B cell (primary cell): Measurements from ENCODE around the gene KLK1. TPM values are rescaled to one million over a fixed set of nuclear protein-coding genes. Genes with fewer than 3 reads are reported as not detected.

Experiments used
- ATAC-seq: fragments of 200-7000 bp; cut with Tn5 transposase; one replicate; pipeline ENCODE4 v1.10.0; 2021; ENCODE audit warnings: low read depth, mild to moderate bottlenecking, moderate number of reproducible peaks, moderate library complexity
- CTCF ChIA-PET: fragments of 350-600 bp; sonication (Branson Sonifier 250); formaldehyde crosslinking; loops from one replicate; lab custom pipeline; 2021; ENCODE audit warnings: antibody characterized with exemption, inconsistent platforms; lab: Charles Lee
- POLR2A ChIA-PET: fragments of 350-600 bp; sonication (Branson Sonifier 250); formaldehyde crosslinking; loops from one replicate; lab custom pipeline; 2021; ENCODE audit warnings: antibody characterized with exemption; lab: Charles Lee
- DNase-seq: peaks from one replicate; pipeline ENCODE4 v3.0.0; 2013
- H2AFZ ChIP-seq: 2 replicates; pipeline ENCODE4 v1.6.1; 2012; ENCODE audit warnings: mild to moderate bottlenecking, low read depth, low read length; ENCODE audit not compliant: insufficient read depth, poor library complexity, severe bottlenecking
- H3K27ac ChIP-seq, 2 donors: 1 replicate in 1 of 2; 2 replicates in 1 of 2; pipeline ENCODE4 v1.5.1; 2012 to 2013; ENCODE audit warnings: low read length in 2 of 2, mild to moderate bottlenecking in 2 of 2, moderate library complexity in 1 of 2
- H3K27me3 ChIP-seq, 4 experiments: fragments of 200-600 bp in 1 of 4; sonication (generic) in 1 of 4; replicated peaks in 1 of 4; 1 replicate in 2 of 4; 2 replicates in 2 of 4; pipeline versions ENCODE4 v1.6.1 to v1.7.0; 2013 to 2016; ENCODE audit warnings: low read length in 3 of 4, mild to moderate bottlenecking in 2 of 4, mixed read lengths in 1 of 4, moderate library complexity in 1 of 4; ENCODE audit not compliant: insufficient read depth in 4 of 4, control insufficient read depth in 3 of 4; ENCODE audit errors: control extremely low read depth in 1 of 4
- H3K36me3 ChIP-seq, 2 experiments: replicated peaks in 1 of 2; 1 replicate in 1 of 2; 2 replicates in 1 of 2; pipeline versions ENCODE4 v1.6.1 to v1.7.1; 2013; ENCODE audit warnings: low read length in 1 of 2; ENCODE audit not compliant: insufficient read depth in 2 of 2, control insufficient read depth in 1 of 2; ENCODE audit errors: control extremely low read depth in 1 of 2, extremely low read depth in 1 of 2
- H3K4me1 ChIP-seq, 2 donors: fragments of 200-600 bp in 1 of 2; sonication (generic) in 1 of 2; 1 replicate in 1 of 2; 2 replicates in 1 of 2; pipeline versions ENCODE4 v1.5.1 to v1.6.1; 2013 to 2017; ENCODE audit warnings: low read length in 2 of 2; ENCODE audit not compliant: control insufficient read depth in 2 of 2, insufficient read depth in 2 of 2
- H3K4me2 ChIP-seq: replicated peaks from 2 replicates; pipeline ENCODE3; 2012; ENCODE audit warnings: mild to moderate bottlenecking, low read depth, low read length; ENCODE audit not compliant: poor library complexity, severe bottlenecking
- H3K4me3 ChIP-seq, 5 experiments: fragments of 200-600 bp in 1 of 5; sonication (generic) in 1 of 5; 1 replicate in 3 of 5; 2 replicates in 2 of 5; pipeline versions ENCODE4 v1.5.1 to v1.7.0; 2011 to 2016; ENCODE audit warnings: low read length in 4 of 5, mild to moderate bottlenecking in 4 of 5, low read depth in 2 of 5, control low read depth in 1 of 5, moderate library complexity in 1 of 5; ENCODE audit not compliant: insufficient read depth in 1 of 5; ENCODE audit errors: control extremely low read depth in 1 of 5, extremely low read depth in 1 of 5
- H3K79me2 ChIP-seq: fragments of 200-600 bp; sonication (generic); one replicate; pipeline ENCODE4 v1.6.0; 2016; ENCODE audit warnings: low read length; ENCODE audit not compliant: control insufficient read depth, insufficient read depth
- H3K9ac ChIP-seq: fragments of 200-600 bp; sonication (generic); 2 replicates; pipeline ENCODE4 v1.6.1; 2017; ENCODE audit warnings: mild to moderate bottlenecking, low read length, moderate library complexity
- H3K9me3 ChIP-seq, 3 donors: one replicate each; pipeline versions ENCODE4 v1.6.1 to v1.7.1; 2013; ENCODE audit warnings: low read length in 2 of 3; ENCODE audit not compliant: control insufficient read depth in 2 of 3, insufficient read depth in 1 of 3; ENCODE audit errors: control extremely low read depth in 1 of 3
- H4K20me1 ChIP-seq: 2 replicates; pipeline ENCODE4 v1.6.0; 2012; ENCODE audit warnings: mild to moderate bottlenecking, low read length; ENCODE audit not compliant: insufficient read depth, control insufficient read depth, poor library complexity, severe bottlenecking
- H3K27ac Mint-ChIP-seq: one replicate; pipeline ENCODE4 v1.8.0; 2021; ENCODE audit warnings: mixed read lengths
- H3K27me3 Mint-ChIP-seq: one replicate; pipeline ENCODE4 v1.8.0; 2021; ENCODE audit warnings: mixed read lengths
- H3K4me1 Mint-ChIP-seq: one replicate; pipeline ENCODE4 v1.8.0; 2021; ENCODE audit warnings: mixed read lengths
- H3K4me3 Mint-ChIP-seq: one replicate; pipeline ENCODE4 v1.8.0; 2021; ENCODE audit warnings: mixed read lengths
- H3K9me3 Mint-ChIP-seq: one replicate; pipeline ENCODE4 v1.8.0; 2022; ENCODE audit warnings: mixed read lengths; ENCODE audit not compliant: insufficient read depth
- EZH2 ChIP-seq: IDR thresholded peaks from 2 replicates; pipeline ENCODE4 v1.6.1; 2012; ENCODE audit warnings: borderline replicate concordance, low read depth, mild to moderate bottlenecking, moderate library complexity, low read length; ENCODE audit not compliant: insufficient read depth, poor library complexity, severe bottlenecking
- WGBS: methylation state at CpG from one replicate; pipeline ENCODE4 v1.1.5; 2013; ENCODE audit warnings: missing lambda C conversion rate; ENCODE audit not compliant: insufficient coverage; 5-methylcytosine and 5-hydroxymethylcytosine counted together
- intact Hi-C: fragments of 100-400 bp; cut with micrococcal nuclease; formaldehyde crosslinking; loops from one replicate; pipeline ENCODE4 v1.10.0; 2022
- polyA plus RNA-seq: library from polyadenylated mRNA; depleted of rRNA; stranded (reverse); fragments of >200 nt; gene quantifications from 2 replicates; pipeline ENCODE4 v1.2.3, GENCODE V29; 2012
- total RNA-seq, 2 donors: library from RNA; stranded (reverse); fragments of 120-200 nt in 1 of 2; gene quantifications; 1 replicate in 1 of 2; 2 replicates in 1 of 2; pipeline versions ENCODE4 v1.2.3 to v1.2.4, GENCODE V29; 2013 to 2022
- TF ChIP-seq, protein P1 (sequence below): fragments of 200-600 bp; IDR thresholded peaks from one replicate; pipeline ENCODE4 v1.8.0; 2022; ENCODE audit warnings: antibody characterized with exemption, mild to moderate bottlenecking

KLK1 gene
- total and polyA plus RNA-seq, 2 donors (not counting 1 experiment from before 2014, with no cell fraction given), result 9.5 to 15.2 TPM

DNA sequence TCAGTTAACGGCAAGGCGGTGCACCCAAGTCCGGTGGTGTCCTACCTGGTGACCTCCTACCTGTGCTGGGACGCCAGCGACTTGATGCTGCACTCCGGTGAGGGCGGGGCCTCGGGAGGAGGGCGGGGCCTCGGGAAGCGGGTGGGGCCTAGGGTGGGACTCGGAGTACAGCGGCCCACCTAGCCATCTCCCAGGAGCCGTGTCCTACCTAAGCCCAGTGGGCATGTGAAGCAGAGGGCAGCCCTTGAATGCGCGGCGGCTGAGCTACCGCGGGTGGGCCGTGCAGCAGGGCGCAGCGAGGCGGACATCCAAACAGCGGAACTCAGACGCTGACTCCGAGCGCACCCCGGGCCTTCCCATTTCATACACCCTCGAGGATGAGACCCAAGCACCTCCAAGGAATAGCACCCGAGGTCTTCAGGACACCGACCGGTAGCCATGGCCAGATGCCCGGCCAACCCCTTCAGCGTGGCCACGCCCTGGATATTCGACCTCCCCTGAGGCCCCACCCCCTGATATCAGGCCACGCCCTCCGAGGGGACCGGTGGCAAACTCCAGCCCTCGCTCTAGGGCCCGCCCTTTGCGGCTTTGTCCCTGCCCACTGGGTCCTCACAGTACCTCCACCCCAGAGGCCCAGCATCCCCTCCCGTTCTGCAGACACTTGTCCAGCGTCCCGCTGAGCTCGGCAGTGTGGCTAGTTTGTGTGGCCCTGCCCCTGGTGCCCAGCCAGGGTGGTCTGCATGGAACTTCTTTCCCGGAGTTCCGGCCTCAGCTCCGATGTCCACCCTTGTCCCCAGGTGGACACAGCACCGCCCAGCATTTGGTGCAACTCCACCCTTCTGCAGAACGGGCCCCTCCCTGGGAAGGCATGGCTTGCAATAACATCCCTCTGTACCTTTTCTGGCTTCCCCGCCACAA, 5.4 kb downstream of the KLK1 start:
- 9% methylated on average over 51 of the region's 52 CpGs for WGBS
- Mint-ChIP-seq H3K27me3 (peaks cover 22% of the 10 kb centered on the region), H3K4me3 (peak overlapping the region; percentile 93), H3K9me3 (no peaks in the 10 kb centered on the region), H3K4me1 (peaks cover 63% of the 10 kb centered on the region), H3K27ac (peak overlapping the region; percentile 90)
- peaks cover 0 to 16% (median 0%) of the 10 kb centered on the region in 3 donors for H3K9me3 ChIP-seq
- peak overlapping the region; percentile 72 for H2AFZ ChIP-seq
- peaks cover 0 to 36% (median 2%) of the 10 kb centered on the region in 4 experiments for H3K27me3 ChIP-seq
- ATAC-seq (peak; percentile 69), DNase-seq (peak; percentile 77)
- no peaks in the 10 kb centered on the region for H3K36me3 ChIP-seq
- H3K79me2 ChIP-seq, result no peaks in the 10 kb centered on the region
- H3K4me2 ChIP-seq, result peak overlapping the region; percentile 75
- ChIA-PET POLR2A (interaction anchor here (1.5 kb wide), 1 partner anchor 13 kb away, joined by 11 read pairs; no protein-coding TSS in a partner anchor), CTCF (interaction anchor here (3.1 kb wide), 1 partner anchor 104 kb away, joined by 13 read pairs; no protein-coding TSS in a partner anchor)
- TF ChIP-seq, protein P1, sequence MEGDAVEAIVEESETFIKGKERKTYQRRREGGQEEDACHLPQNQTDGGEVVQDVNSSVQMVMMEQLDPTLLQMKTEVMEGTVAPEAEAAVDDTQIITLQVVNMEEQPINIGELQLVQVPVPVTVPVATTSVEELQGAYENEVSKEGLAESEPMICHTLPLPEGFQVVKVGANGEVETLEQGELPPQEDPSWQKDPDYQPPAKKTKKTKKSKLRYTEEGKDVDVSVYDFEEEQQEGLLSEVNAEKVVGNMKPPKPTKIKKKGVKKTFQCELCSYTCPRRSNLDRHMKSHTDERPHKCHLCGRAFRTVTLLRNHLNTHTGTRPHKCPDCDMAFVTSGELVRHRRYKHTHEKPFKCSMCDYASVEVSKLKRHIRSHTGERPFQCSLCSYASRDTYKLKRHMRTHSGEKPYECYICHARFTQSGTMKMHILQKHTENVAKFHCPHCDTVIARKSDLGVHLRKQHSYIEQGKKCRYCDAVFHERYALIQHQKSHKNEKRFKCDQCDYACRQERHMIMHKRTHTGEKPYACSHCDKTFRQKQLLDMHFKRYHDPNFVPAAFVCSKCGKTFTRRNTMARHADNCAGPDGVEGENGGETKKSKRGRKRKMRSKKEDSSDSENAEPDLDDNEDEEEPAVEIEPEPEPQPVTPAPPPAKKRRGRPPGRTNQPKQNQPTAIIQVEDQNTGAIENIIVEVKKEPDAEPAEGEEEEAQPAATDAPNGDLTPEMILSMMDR, result no peak
- TF ChIP-seq EZH2, result no peak
- H3K9ac ChIP-seq, result peak overlapping the region; percentile 66
- peak overlapping the region in 1 of 2 donors; percentile 29 for H3K27ac ChIP-seq
- H3K4me1 ChIP-seq, result peaks cover 45 to 53% of the 10 kb centered on the region in 2 donors
- intact Hi-C loops, result loop anchor here (1.0 to 5.0 kb wide), 3 partner anchors 13 to 79 kb away; no protein-coding TSS in a partner anchor
- no peaks in the 10 kb centered on the region for H4K20me1 ChIP-seq
- H3K4me3 ChIP-seq, result peak overlapping the region in 4 of 5 experiments; percentile 60 to 76 (median 67)
